DND-41 (cell line): ENCODE measurements around the gene POGLUT3.

Source experiments
- CTCF ChIP-seq: IDR thresholded peaks from 2 replicates; pipeline ENCODE4 v1.5.1; 2012; ENCODE audit warnings: borderline replicate concordance, low read length, moderate library complexity, mild to moderate bottlenecking; ENCODE audit not compliant: poor library complexity, severe bottlenecking; ENCODE audit errors: extremely low read depth
- EZH2 ChIP-seq: IDR thresholded peaks from 3 replicates; pipeline ENCODE4 v1.6.1; 2012; ENCODE audit warnings: borderline replicate concordance, low read depth, mild to moderate bottlenecking, moderate library complexity, low read length, inconsistent platforms; ENCODE audit not compliant: severe bottlenecking

DNA sequence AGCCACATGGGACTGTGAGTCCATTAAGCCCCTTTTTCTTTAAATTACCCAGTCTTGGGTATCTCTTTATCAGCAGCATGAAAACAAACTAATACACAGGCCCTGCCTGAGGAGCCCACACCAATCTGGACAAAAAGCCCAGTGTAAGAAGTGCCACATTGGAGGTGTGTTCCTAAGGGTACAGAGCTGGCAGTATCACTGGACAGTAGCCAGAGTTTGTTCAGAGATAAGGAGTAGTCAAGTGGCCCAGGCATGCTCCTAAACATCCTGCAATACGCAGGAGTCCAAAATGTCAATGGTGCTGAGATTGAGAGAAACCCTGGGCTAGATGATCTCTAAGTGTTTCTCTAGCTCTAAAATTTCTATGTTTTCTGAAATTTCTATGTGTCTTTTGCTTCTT, 27.0 kb upstream of the POGLUT3 start:
- no peak for TF ChIP-seq CTCF
- TF ChIP-seq EZH2, result no peak
